HCT116 (cell line): ENCODE measurements around the gene ZSWIM6.

Source experiments
- EZH2phosphoT487 ChIP-seq: fragments of 200-600 bp; IDR thresholded peaks from 2 replicates; pipeline ENCODE4 v1.6.1; 2018; ENCODE audit warnings: antibody characterized with exemption, borderline replicate concordance
- FOSL1 ChIP-seq: IDR thresholded peaks from 2 replicates; pipeline ENCODE4 v1.6.1; 2012; ENCODE audit warnings: low read depth
- POLR2A ChIP-seq: IDR thresholded peaks from 2 replicates; pipeline ENCODE4 v1.7.0; 2011; ENCODE audit warnings: borderline replicate concordance; ENCODE audit not compliant: insufficient read depth, insufficient read length; ENCODE audit errors: extremely low read depth
- POLR2AphosphoS5 ChIP-seq: IDR thresholded peaks from 2 replicates; pipeline ENCODE4 v1.6.1; 2011; ENCODE audit warnings: mild to moderate bottlenecking, low read depth, low read length, moderate library complexity
- RAD21 ChIP-seq: IDR thresholded peaks from 2 replicates; pipeline ENCODE4 v1.6.1; 2012; ENCODE audit warnings: low read depth, mild to moderate bottlenecking
- TF ChIP-seq, protein P1 (sequence below), 3 experiments: fragments of 200-600 bp in 1 of 3; sonication (generic) in 1 of 3; IDR thresholded peaks in 2 of 3; conservative IDR thresholded peaks in 1 of 3; 2 replicates each; pipeline ENCODE4 v1.5.1; 2012 to 2017; ENCODE audit warnings: low read depth in 2 of 3, low read length in 2 of 3, antibody characterized with exemption in 1 of 3, borderline replicate concordance in 1 of 3, control low read depth in 1 of 3, mild to moderate bottlenecking in 1 of 3, mixed read lengths in 1 of 3, mixed run types in 1 of 3, moderate library complexity in 1 of 3; ENCODE audit not compliant: insufficient read depth in 1 of 3
- TF ChIP-seq, protein P2 (sequence below): IDR thresholded peaks from 2 replicates; pipeline ENCODE4 v1.6.1; 2012

DNA sequence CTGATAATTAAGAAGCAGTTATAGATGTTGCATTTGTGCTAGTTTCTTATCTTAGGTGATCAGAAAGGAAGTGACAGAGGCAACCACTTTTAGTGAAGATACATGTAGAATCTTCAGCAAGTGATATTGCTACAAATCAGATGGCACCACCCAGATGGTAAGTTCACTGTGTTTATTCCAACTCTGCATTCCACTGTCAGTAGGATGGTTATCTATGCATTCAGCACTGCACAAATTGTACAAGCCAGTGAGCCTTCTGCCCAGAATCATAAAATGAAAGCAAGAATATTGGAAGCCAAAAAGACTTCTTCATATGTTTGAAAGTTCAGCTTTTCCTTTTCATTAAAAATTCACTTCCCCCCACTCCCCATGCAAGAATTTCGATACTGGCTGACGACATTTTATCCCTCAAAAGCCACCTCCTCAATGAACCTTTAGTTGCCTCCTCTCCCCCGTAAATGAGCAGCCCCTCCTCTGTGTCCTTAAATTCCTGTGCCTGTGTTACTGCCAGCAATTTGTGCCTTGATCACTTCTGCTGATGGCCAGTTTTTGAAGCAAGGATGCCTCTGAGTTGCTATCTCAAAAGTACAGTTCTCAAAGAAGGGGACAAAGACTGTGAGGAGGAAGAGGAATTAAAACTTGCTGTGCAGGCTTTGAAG is 91.6 kb downstream of the ZSWIM6 start:
- TF ChIP-seq, protein P1, sequence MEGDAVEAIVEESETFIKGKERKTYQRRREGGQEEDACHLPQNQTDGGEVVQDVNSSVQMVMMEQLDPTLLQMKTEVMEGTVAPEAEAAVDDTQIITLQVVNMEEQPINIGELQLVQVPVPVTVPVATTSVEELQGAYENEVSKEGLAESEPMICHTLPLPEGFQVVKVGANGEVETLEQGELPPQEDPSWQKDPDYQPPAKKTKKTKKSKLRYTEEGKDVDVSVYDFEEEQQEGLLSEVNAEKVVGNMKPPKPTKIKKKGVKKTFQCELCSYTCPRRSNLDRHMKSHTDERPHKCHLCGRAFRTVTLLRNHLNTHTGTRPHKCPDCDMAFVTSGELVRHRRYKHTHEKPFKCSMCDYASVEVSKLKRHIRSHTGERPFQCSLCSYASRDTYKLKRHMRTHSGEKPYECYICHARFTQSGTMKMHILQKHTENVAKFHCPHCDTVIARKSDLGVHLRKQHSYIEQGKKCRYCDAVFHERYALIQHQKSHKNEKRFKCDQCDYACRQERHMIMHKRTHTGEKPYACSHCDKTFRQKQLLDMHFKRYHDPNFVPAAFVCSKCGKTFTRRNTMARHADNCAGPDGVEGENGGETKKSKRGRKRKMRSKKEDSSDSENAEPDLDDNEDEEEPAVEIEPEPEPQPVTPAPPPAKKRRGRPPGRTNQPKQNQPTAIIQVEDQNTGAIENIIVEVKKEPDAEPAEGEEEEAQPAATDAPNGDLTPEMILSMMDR (IDR thresholded peaks at IDR 0.05 in 2 of 3, conservative IDR thresholded peaks at IDR 0.05 in 1 of 3; ENCODE audit: borderline replicate concordance in 1 of 3, insufficient read depth in 1 of 3, low read depth in 2 of 3, low read length in 2 of 3) = no peak
- TF ChIP-seq, protein P2, sequence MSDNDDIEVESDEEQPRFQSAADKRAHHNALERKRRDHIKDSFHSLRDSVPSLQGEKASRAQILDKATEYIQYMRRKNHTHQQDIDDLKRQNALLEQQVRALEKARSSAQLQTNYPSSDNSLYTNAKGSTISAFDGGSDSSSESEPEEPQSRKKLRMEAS = no peak
- TF ChIP-seq EZH2phosphoT487 (no peak), FOSL1 (no peak), POLR2A (no peak), RAD21 (no peak), POLR2AphosphoS5 (no peak)
